ENCODE measurements around the gene NLGN1. TPM values are rescaled to one million over a fixed set of nuclear protein-coding genes. Genes with fewer than 3 reads are reported as not detected.

NLGN1 gene
- total and polyA plus RNA-seq, 9 of the 15 experiments (the other 6 are each of a cell fraction or from before 2014, with no cell fraction given), result under 0.01 to 0.01 TPM; not detected in 7

GRCh38 chr3:173630849-173631248 is 233.3 kb downstream of the NLGN1 start (continued):
- TF ChIP-seq, protein P1, sequence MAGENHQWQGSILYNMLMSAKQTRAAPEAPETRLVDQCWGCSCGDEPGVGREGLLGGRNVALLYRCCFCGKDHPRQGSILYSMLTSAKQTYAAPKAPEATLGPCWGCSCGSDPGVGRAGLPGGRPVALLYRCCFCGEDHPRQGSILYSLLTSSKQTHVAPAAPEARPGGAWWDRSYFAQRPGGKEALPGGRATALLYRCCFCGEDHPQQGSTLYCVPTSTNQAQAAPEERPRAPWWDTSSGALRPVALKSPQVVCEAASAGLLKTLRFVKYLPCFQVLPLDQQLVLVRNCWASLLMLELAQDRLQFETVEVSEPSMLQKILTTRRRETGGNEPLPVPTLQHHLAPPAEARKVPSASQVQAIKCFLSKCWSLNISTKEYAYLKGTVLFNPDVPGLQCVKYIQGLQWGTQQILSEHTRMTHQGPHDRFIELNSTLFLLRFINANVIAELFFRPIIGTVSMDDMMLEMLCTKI (IDR thresholded peaks at IDR 0.05; ENCODE audit: partially characterized antibody), result no peak
- TF ChIP-seq, protein P2, sequence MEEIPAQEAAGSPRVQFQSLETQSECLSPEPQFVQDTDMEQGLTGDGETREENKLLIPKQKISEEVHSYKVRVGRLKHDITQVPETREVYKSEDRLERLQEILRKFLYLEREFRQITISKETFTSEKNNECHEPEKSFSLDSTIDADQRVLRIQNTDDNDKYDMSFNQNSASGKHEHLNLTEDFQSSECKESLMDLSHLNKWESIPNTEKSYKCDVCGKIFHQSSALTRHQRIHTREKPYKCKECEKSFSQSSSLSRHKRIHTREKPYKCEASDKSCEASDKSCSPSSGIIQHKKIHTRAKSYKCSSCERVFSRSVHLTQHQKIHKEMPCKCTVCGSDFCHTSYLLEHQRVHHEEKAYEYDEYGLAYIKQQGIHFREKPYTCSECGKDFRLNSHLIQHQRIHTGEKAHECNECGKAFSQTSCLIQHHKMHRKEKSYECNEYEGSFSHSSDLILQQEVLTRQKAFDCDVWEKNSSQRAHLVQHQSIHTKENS (CRISPR knock-in tag; IDR thresholded peaks at IDR 0.05), result no peak
- TF ChIP-seq CHD2 (IDR thresholded peaks at IDR 0.05; ENCODE audit: low read depth, low read length) (no peak), PTBP1 (IDR thresholded peaks at IDR 0.05; ENCODE audit: low read depth, low read length) (no peak), HDAC8 (tag; IDR thresholded peaks at IDR 0.05) (no peak)

- no peak overlapping the region for H3K27ac ChIP-seq (ENCODE audit: extremely low read depth, low read depth, low read length)
- TF ChIP-seq, protein P3, sequence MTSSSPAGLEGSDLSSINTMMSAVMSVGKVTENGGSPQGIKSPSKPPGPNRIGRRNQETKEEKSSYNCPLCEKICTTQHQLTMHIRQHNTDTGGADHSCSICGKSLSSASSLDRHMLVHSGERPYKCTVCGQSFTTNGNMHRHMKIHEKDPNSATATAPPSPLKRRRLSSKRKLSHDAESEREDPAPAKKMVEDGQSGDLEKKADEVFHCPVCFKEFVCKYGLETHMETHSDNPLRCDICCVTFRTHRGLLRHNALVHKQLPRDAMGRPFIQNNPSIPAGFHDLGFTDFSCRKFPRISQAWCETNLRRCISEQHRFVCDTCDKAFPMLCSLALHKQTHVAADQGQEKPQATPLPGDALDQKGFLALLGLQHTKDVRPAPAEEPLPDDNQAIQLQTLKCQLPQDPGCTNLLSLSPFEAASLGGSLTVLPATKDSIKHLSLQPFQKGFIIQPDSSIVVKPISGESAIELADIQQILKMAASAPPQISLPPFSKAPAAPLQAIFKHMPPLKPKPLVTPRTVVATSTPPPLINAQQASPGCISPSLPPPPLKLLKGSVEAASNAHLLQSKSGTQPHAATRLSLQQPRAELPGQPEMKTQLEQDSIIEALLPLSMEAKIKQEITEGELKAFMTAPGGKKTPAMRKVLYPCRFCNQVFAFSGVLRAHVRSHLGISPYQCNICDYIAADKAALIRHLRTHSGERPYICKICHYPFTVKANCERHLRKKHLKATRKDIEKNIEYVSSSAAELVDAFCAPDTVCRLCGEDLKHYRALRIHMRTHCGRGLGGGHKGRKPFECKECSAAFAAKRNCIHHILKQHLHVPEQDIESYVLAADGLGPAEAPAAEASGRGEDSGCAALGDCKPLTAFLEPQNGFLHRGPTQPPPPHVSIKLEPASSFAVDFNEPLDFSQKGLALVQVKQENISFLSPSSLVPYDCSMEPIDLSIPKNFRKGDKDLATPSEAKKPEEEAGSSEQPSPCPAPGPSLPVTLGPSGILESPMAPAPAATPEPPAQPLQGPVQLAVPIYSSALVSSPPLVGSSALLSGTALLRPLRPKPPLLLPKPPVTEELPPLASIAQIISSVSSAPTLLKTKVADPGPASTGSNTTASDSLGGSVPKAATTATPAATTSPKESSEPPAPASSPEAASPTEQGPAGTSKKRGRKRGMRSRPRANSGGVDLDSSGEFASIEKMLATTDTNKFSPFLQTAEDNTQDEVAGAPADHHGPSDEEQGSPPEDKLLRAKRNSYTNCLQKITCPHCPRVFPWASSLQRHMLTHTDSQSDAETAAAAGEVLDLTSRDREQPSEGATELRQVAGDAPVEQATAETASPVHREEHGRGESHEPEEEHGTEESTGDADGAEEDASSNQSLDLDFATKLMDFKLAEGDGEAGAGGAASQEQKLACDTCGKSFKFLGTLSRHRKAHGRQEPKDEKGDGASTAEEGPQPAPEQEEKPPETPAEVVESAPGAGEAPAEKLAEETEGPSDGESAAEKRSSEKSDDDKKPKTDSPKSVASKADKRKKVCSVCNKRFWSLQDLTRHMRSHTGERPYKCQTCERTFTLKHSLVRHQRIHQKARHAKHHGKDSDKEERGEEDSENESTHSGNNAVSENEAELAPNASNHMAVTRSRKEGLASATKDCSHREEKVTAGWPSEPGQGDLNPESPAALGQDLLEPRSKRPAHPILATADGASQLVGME (CRISPR knock-in tag; IDR thresholded peaks at IDR 0.05), result no peak
- TF ChIP-seq ZFP36 (IDR thresholded peaks at IDR 0.05; ENCODE audit: low read depth, low read length, partially characterized antibody) (no peak), FOXK1 (CRISPR knock-in tag; IDR thresholded peaks at IDR 0.05; ENCODE audit: borderline replicate concordance) (no peak), ZEB2 (IDR thresholded peaks at IDR 0.05) (no peak), RBM15 (IDR thresholded peaks at IDR 0.05; ENCODE audit: insufficient read depth, low read length) (no peak), ZKSCAN3 (CRISPR knock-in tag; IDR thresholded peaks at IDR 0.05) (no peak), ZNF146 (CRISPR knock-in tag; IDR thresholded peaks at IDR 0.05; ENCODE audit: unreplicated experiment) (no peak)
- TF ChIP-seq, protein P4, sequence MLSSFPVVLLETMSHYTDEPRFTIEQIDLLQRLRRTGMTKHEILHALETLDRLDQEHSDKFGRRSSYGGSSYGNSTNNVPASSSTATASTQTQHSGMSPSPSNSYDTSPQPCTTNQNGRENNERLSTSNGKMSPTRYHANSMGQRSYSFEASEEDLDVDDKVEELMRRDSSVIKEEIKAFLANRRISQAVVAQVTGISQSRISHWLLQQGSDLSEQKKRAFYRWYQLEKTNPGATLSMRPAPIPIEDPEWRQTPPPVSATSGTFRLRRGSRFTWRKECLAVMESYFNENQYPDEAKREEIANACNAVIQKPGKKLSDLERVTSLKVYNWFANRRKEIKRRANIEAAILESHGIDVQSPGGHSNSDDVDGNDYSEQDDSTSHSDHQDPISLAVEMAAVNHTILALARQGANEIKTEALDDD (IDR thresholded peaks at IDR 0.05), result no peak
- in situ Hi-C loops (cut with MboI) (no loop called here), intact Hi-C loops (cut with micrococcal nuclease) (no loop called here)
- no peak for FAIRE-seq
- no peak overlapping the region for H3K4me3 ChIP-seq
- no peaks in the 10 kb centered on the region for H3K9me1 ChIP-seq (ENCODE audit: control insufficient read depth, insufficient read depth, low read length)
- H3K27me3 ChIP-seq (ENCODE audit: control insufficient read depth in 2 of 2, insufficient read depth in 2 of 2, low read length in 2 of 2), result no peaks in the 10 kb centered on the region
- no peaks in the 10 kb centered on the region for H4K20me1 ChIP-seq (replicated peaks; ENCODE audit: control insufficient read depth, insufficient read depth, low read length)
- no TSS peak for BruUV-seq (replicated peaks)
- no peak overlapping the region for H3K9ac ChIP-seq (ENCODE audit: insufficient read depth in 1 of 2, low read depth in 2 of 2, low read length in 2 of 2)
- H3K4me2 ChIP-seq (ENCODE audit: insufficient read depth, low read length), result no peak overlapping the region
- ChIA-PET CTCF (ENCODE audit: low intra/inter-chr PET ratio) (interaction anchor here (0.7 kb wide), 1 partner anchor 402 kb away, joined by 3 read pairs; no protein-coding TSS in a partner anchor), POLR2A (no interaction called here)
- H3K36me3 ChIP-seq (ENCODE audit: control insufficient read depth, insufficient read depth, low read length), result no peaks in the 10 kb centered on the region
- ATAC-seq, result no peak
- H3K79me2 ChIP-seq (ENCODE audit: control insufficient read depth, insufficient read depth, low read length), result no peaks in the 10 kb centered on the region
- no peaks in the 10 kb centered on the region for H3K4me1 ChIP-seq (replicated peaks in 1 of 2; ENCODE audit: control insufficient read depth in 2 of 2, insufficient read depth in 2 of 2, low read length in 2 of 2)
- no peak for DNase-seq (ENCODE audit: extremely low read depth in 1 of 4, low spot score in 3 of 4)
- H2AFZ ChIP-seq (ENCODE audit: low read depth, low read length), result no peak overlapping the region
- no peaks in the 10 kb centered on the region for H3K9me3 ChIP-seq (replicated peaks; ENCODE audit: control insufficient read depth, insufficient read depth, low read depth, low read length)
Observed at GRCh38 chr3:173632945-173633344, 235.4 kb downstream of the NLGN1 start.
